Neural cell (in vitro differentiated cells): Measurements from ENCODE around the gene PCED1B. TPM values are rescaled to one million over a fixed set of nuclear protein-coding genes. Genes with fewer than 3 reads are reported as not detected.

ENCODE experiments used
- H2AFZ ChIP-seq: fragments of 200-600, 300-800 bp; sonication (generic), shearing (Covaris generic); 2 replicates; pipeline ENCODE4 v1.6.0; 2014; ENCODE audit warnings: low read depth, mild to moderate bottlenecking, antibody characterized with exemption, low read length, moderate library complexity
- H3F3A ChIP-seq: fragments of 200-600 bp; shearing (Covaris generic); 2 replicates; pipeline ENCODE4 v1.6.1; 2016; ENCODE audit warnings: mild to moderate bottlenecking, moderate library complexity, mixed read lengths, antibody characterized with exemption, low read length; ENCODE audit not compliant: insufficient read depth, poor library complexity, severe bottlenecking
- H3K27ac ChIP-seq: fragments of 200-600, 300-800 bp; sonication (generic), shearing (Covaris generic); 2 replicates; pipeline ENCODE4 v1.5.1; 2014; ENCODE audit warnings: mild to moderate bottlenecking, low read length, moderate library complexity
- H3K27me3 ChIP-seq: fragments of 300-800, 200-600 bp; sonication (generic), shearing (Covaris generic); 2 replicates; pipeline ENCODE4 v1.6.0; 2014; ENCODE audit warnings: mild to moderate bottlenecking, low read depth, low read length, moderate library complexity; ENCODE audit not compliant: insufficient read depth
- H3K36me3 ChIP-seq: fragments of 300-800, 200-600 bp; sonication (generic), shearing (Covaris generic); 2 replicates; pipeline ENCODE4 v1.5.1; 2014; ENCODE audit warnings: mild to moderate bottlenecking, antibody characterized with exemption, low read length, moderate library complexity; ENCODE audit not compliant: insufficient read depth
- H3K4me2 ChIP-seq: fragments of 300-800, 200-600 bp; sonication (generic), shearing (Covaris generic); 2 replicates; pipeline ENCODE4 v1.6.0; 2014; ENCODE audit warnings: mild to moderate bottlenecking, low read length
- H3K4me3 ChIP-seq: fragments of 300-800, 200-600 bp; sonication (generic), shearing (Covaris generic); 2 replicates; pipeline ENCODE4 v1.5.1; 2014; ENCODE audit warnings: mild to moderate bottlenecking, low read length, moderate library complexity
- H3K79me2 ChIP-seq: fragments of 200-600 bp; shearing (Covaris generic); replicated peaks from 2 replicates; pipeline ENCODE4 v1.6.0; 2014; ENCODE audit warnings: mild to moderate bottlenecking, low read length, moderate library complexity; ENCODE audit not compliant: insufficient read depth
- H3K9ac ChIP-seq: fragments of 300-800, 200-600 bp; sonication (generic), shearing (Covaris generic); 2 replicates; pipeline ENCODE4 v1.6.1; 2016; ENCODE audit warnings: mild to moderate bottlenecking, low read length, mixed read lengths
- H3K9me2 ChIP-seq: fragments of 200-600 bp; shearing (Covaris generic); 2 replicates; pipeline ENCODE4 v1.6.1; 2016; ENCODE audit warnings: mild to moderate bottlenecking, low read length, mixed read lengths; ENCODE audit not compliant: insufficient read depth
- H3K9me3 ChIP-seq: fragments of 200-600, 300-800 bp; sonication (generic), shearing (Covaris generic); 2 replicates; pipeline ENCODE4 v1.6.1; 2016; ENCODE audit warnings: mild to moderate bottlenecking, mixed run types, low read length, moderate library complexity, mixed read lengths
- H4K20me1 ChIP-seq: fragments of 200-600 bp; shearing (Covaris generic); 2 replicates; pipeline ENCODE4 v1.6.1; 2016; ENCODE audit warnings: mild to moderate bottlenecking, mixed run types; ENCODE audit not compliant: insufficient read depth
- EP300 ChIP-seq: fragments of 450-650 bp; conservative IDR thresholded peaks from 2 replicates; pipeline ENCODE4 v1.6.1; 2014; ENCODE audit warnings: antibody characterized with exemption, mild to moderate bottlenecking, moderate library complexity; ENCODE audit not compliant: poor library complexity, severe bottlenecking
- EZH2 ChIP-seq: fragments of 200-600, 300-800 bp; shearing (Covaris generic), sonication (generic); IDR thresholded peaks from 2 replicates; pipeline ENCODE4 v1.6.1; 2014; ENCODE audit warnings: antibody characterized with exemption, low read length, borderline replicate concordance, mild to moderate bottlenecking; ENCODE audit not compliant: insufficient read depth, poor library complexity, severe bottlenecking
- MXI1 ChIP-seq: fragments of 450-650 bp; conservative IDR thresholded peaks from 2 replicates; pipeline ENCODE4 v1.6.1; 2014; ENCODE audit warnings: antibody characterized with exemption, mild to moderate bottlenecking; ENCODE audit not compliant: poor library complexity, severe bottlenecking
- POLR2AphosphoS5 ChIP-seq: IDR thresholded peaks from 2 replicates; pipeline ENCODE4 v1.6.1; 2012
- RAD21 ChIP-seq: fragments of 450-650 bp; conservative IDR thresholded peaks from 2 replicates; pipeline ENCODE4 v1.6.1; 2014; ENCODE audit warnings: antibody characterized with exemption, mild to moderate bottlenecking, moderate library complexity
- SMC3 ChIP-seq: fragments of 450-650 bp; conservative IDR thresholded peaks from 2 replicates; pipeline ENCODE4 v1.6.1; 2014; ENCODE audit warnings: antibody characterized with exemption, mild to moderate bottlenecking, moderate library complexity; ENCODE audit not compliant: poor library complexity
- TAF1 ChIP-seq: IDR thresholded peaks from 2 replicates; pipeline ENCODE4 v1.6.1; 2012; ENCODE audit warnings: low read depth
- polyA plus RNA-seq: library from polyadenylated mRNA; depleted of rRNA; stranded (reverse); fragments of >200 nt; gene quantifications from 2 replicates; pipeline ENCODE4 v1.2.3, GENCODE V29; 2014
- TF ChIP-seq, protein P1 (sequence below): IDR thresholded peaks from 2 replicates; pipeline ENCODE4 v1.6.1; 2012; ENCODE audit warnings: borderline replicate concordance
- TF ChIP-seq, protein P2 (sequence below): fragments of 450-650 bp; IDR thresholded peaks from 2 replicates; pipeline ENCODE4 v1.5.1; 2014; ENCODE audit warnings: antibody characterized with exemption, mild to moderate bottlenecking, moderate library complexity; ENCODE audit not compliant: poor library complexity, severe bottlenecking

The PCED1B gene
- polyA plus RNA-seq, 1 donor from 2014 or later = not detected

DNA sequence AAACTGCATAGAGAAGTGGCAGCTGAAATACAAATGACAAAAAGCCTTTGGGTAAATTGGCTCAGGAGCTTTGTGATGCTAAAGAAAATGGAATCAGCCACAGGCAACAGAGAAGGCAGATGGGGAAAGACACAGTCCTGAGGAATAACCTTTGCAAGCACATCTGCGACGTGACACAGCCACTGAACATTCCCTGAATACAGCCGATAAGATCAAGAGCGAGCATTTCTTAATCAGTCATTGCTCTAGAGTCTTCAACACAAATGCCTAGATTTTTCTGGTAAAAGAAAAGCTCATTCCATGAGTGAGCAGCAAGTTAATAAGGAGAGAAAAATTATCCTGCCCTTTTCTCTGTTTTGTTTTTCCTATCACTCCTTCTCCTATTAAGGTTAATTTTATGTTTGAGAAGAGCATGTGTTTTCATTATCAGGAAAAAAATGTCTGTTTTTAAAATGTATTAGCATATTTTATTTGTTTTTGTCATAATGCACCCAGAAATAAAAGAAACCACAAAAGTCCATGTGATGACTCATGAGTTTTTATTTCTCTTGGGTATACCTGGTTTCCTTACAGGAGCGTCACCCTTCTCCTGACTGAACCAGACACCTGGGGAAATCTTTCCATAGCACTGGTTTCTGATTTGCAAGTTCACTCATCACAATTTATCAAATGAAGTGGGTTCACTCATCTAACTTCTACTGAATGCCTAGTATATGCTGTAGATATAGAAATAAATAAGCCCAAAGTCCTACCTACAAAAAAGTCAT lies 45.4 kb upstream of the PCED1B start:
- Histone ChIP-seq H3K27me3 (no peaks in the 10 kb centered on the region), H3K27ac (no peak overlapping the region), H3K36me3 (no peaks in the 10 kb centered on the region), H3K9ac (no peak overlapping the region), H3K9me2 (no peaks in the 10 kb centered on the region), H3K4me2 (no peak overlapping the region), H4K20me1 (no peaks in the 10 kb centered on the region), H3K4me3 (no peak overlapping the region), H3K9me3 (no peaks in the 10 kb centered on the region), H2AFZ (no peak overlapping the region), H3K79me2 (no peaks in the 10 kb centered on the region), H3F3A (no peaks in the 10 kb centered on the region)
- TF ChIP-seq RAD21 (no peak), POLR2AphosphoS5 (no peak), SMC3 (no peak), EZH2 (no peak), TAF1 (no peak), MXI1 (no peak), EP300 (no peak)
- TF ChIP-seq, protein P1, sequence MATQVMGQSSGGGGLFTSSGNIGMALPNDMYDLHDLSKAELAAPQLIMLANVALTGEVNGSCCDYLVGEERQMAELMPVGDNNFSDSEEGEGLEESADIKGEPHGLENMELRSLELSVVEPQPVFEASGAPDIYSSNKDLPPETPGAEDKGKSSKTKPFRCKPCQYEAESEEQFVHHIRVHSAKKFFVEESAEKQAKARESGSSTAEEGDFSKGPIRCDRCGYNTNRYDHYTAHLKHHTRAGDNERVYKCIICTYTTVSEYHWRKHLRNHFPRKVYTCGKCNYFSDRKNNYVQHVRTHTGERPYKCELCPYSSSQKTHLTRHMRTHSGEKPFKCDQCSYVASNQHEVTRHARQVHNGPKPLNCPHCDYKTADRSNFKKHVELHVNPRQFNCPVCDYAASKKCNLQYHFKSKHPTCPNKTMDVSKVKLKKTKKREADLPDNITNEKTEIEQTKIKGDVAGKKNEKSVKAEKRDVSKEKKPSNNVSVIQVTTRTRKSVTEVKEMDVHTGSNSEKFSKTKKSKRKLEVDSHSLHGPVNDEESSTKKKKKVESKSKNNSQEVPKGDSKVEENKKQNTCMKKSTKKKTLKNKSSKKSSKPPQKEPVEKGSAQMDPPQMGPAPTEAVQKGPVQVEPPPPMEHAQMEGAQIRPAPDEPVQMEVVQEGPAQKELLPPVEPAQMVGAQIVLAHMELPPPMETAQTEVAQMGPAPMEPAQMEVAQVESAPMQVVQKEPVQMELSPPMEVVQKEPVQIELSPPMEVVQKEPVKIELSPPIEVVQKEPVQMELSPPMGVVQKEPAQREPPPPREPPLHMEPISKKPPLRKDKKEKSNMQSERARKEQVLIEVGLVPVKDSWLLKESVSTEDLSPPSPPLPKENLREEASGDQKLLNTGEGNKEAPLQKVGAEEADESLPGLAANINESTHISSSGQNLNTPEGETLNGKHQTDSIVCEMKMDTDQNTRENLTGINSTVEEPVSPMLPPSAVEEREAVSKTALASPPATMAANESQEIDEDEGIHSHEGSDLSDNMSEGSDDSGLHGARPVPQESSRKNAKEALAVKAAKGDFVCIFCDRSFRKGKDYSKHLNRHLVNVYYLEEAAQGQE = no peak
- TF ChIP-seq, protein P2, sequence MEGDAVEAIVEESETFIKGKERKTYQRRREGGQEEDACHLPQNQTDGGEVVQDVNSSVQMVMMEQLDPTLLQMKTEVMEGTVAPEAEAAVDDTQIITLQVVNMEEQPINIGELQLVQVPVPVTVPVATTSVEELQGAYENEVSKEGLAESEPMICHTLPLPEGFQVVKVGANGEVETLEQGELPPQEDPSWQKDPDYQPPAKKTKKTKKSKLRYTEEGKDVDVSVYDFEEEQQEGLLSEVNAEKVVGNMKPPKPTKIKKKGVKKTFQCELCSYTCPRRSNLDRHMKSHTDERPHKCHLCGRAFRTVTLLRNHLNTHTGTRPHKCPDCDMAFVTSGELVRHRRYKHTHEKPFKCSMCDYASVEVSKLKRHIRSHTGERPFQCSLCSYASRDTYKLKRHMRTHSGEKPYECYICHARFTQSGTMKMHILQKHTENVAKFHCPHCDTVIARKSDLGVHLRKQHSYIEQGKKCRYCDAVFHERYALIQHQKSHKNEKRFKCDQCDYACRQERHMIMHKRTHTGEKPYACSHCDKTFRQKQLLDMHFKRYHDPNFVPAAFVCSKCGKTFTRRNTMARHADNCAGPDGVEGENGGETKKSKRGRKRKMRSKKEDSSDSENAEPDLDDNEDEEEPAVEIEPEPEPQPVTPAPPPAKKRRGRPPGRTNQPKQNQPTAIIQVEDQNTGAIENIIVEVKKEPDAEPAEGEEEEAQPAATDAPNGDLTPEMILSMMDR = no peak

DNA sequence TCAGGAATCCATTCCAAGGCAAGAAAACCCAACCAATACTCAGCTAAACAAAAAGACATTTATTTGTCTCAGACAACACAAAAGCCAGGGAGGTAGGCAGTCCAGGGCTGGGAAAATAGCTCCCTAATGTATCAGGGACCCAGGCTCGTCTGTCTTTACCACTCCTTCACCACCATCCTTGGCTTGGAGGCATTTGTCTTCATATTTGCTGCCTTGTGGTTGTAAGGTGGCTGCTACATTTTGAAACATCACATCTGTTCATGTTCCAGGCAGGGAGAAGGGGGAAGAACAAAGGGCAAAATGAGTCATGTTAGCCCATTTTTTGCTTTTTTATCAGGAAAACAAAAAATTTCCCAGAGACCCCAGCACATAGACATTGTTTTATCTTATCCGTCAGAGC lies 44.8 kb upstream of the PCED1B start:
- Histone ChIP-seq H3K27me3 (no peaks in the 10 kb centered on the region), H3K4me2 (no peak overlapping the region), H2AFZ (no peak overlapping the region), H3K9ac (no peak overlapping the region), H4K20me1 (no peaks in the 10 kb centered on the region), H3K27ac (no peak overlapping the region), H3K4me3 (no peak overlapping the region), H3K9me3 (no peaks in the 10 kb centered on the region), H3F3A (no peaks in the 10 kb centered on the region), H3K36me3 (no peaks in the 10 kb centered on the region), H3K79me2 (no peaks in the 10 kb centered on the region), H3K9me2 (no peaks in the 10 kb centered on the region)
- no peak for TF ChIP-seq RAD21
- no peak for TF ChIP-seq TAF1
- no peak for TF ChIP-seq EP300
- no peak for TF ChIP-seq SMC3
- no peak for TF ChIP-seq EZH2
- TF ChIP-seq MXI1 = no peak
- TF ChIP-seq, protein P1 = no peak
- TF ChIP-seq, protein P2 = no peak
- TF ChIP-seq POLR2AphosphoS5 = no peak
